ENCODE data around the gene TEX22.
A peak's percentile ranks its signal among the peaks of the same experiment; 100 is the strongest.
"Not testable (repeated sequence)": the region's sequence is repeated elsewhere in the genome, so short reads cannot be mapped to it uniquely, and the experiment has no call there.

TEX22 gene, protein sequence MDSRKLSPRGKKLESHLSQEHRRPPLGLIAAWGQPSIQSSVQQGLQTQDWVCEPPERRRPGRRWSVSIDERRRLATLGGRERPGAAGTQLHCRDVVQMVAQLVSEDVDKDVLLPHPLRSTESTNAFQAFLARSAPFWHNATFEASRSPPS

DNA sequence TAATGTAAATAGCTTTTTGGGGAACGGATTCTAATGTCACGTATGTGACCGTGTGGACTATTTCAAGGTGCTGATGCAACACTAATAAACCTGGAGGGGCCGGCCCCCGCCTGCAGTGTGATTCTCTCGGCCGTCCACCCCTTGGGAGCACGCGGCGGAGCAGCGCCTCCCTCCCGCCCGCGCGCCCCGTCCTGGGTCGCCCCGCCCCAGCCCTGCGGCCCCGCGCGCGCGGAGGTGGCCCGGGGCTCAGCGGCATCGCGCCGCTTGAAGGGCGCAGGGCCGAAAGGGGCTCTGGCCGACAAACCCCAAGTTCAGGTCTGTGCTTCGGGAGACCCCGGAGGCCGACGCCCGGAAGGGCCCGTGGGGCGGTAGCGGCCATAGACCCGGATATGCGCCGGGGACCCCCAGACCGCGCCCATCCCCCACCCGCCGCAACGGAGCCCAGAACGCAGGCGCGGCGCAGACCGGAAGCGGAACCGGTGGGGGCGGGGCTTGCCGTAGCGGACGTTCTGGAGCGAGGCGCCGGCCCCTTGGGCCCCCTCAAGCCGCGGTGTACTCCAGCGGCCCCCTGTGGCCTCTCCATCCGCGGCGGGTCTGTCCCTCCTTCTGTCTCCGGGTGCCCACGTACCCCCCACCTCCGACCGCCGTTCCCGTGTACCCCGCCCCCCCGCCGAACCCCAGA, at the start of gene TEX22:
Gene TEX22, plus strand, starts transcription at position 495 of the 682 bp plus-strand sequence. CDS start 803 bp downstream, outside the sequence.
- peak; percentile 91 for DNase-seq

DNA sequence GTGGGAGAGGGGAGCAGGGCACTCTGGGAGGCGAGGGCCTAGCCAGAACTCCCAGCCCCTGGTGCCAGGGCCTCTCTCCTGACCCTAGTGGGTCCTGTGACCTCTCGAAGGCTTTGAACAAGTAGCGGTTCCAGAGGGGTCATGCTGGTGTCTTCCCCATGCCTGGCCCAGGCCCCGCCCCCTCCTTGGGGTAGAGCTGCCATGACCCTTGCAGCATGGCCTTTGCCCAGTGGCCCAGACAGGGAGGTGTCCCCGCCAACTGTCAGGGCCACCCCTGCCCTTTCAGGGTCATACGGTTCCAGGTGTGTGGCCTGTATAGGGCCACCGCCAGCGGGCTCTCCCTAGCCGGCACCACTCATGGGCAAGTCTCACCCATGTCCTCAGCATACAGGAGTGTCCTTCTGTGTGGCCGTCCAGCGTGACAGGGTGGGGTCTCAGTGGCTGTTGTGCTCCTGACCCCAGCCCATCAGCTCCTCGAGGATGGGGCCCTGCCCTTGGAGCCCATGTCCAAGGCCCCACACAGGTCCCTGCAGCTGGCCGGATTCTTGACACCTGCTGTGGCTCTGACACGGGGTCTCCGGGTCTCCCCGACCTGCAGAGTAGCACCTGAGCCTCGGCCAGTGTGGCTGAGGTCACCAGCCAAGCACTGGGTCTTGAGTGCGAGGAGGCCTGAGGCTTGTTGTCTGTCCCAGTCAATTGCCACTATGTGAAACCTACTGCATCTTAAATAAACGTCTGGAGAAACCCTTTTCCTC, 49.2 kb upstream of the TEX22 start:
- no peak for DNase-seq

DNA sequence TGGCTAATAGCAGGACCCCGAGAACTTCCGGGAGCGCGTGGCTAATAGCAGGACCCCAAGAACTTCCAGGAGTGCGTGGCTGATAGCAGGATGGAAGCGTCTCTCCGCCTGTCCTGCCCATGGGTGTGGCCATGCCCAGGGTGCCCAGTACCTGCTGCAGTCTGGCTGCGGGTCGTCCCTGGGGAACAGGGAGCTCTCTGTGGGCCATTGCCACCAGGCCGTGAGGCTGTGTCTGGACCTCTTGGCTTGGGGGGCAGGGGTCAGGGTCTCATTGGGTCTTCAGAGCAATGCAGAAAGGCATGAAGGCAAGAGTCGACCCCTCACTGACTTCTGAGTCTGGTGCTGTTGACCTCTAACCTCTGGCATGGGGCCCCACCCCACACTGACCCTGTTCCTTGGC, 48.3 kb upstream of the TEX22 start:
- no peak for DNase-seq

DNA sequence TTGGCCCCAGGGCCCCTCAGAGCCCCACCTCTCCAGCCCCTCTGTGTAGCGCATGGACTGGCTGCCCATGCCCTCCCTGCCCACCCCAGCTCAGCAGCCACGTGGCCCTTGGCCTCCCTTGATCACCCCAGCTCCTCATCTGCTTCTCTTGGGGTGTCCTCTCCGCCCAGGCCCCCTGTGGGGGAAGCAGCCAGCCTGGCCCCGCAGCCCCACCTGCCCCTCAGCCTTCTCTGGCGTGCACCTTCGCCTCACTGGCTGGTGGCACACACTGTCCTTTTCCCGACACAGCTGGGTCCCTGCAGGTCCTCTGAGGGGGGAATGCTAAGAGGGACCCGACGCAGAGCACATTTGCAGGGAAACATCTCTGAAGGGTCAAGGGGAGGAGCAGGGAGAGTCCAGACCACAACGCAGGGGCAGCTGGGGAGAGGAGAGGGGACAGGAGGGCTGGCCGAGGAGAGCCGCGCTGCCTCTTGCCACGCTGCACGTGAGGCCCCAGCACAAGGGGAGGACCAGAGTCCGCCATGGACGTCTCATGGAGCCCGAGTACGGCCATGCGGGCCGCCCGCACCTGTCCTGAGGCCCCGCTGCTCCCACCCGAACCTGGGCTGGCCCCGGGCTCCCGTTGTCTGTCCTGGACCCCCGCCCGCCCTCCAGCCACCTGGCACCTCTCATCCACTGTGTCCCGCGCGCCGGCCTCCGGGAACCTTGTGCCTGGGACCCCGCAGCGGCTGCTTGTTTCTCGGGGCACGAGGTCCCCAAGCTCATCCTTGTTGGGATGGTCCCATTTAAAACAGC, 47.7 kb upstream of the TEX22 start:
- DNase-seq, result no peak

DNA sequence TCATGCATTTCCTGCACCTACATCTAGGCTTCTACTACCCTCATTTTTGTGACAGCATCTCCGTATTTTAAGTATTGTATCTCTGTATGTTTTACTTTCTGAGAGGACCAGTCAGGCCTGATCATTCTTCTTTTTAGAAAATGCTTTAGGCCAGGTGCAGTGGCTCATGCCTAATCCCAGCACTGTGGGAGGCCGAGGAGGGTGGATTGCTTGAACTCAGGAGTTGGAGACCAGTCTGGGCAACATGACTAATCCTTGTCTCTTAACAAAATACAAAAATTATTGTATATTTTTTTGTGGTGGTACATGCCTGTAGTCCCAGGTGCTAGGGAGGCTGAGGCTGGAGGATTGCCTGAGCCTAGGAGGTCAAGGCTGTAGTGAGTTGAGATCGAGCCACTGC, 46.9 kb upstream of the TEX22 start:
- no peak for DNase-seq

DNA sequence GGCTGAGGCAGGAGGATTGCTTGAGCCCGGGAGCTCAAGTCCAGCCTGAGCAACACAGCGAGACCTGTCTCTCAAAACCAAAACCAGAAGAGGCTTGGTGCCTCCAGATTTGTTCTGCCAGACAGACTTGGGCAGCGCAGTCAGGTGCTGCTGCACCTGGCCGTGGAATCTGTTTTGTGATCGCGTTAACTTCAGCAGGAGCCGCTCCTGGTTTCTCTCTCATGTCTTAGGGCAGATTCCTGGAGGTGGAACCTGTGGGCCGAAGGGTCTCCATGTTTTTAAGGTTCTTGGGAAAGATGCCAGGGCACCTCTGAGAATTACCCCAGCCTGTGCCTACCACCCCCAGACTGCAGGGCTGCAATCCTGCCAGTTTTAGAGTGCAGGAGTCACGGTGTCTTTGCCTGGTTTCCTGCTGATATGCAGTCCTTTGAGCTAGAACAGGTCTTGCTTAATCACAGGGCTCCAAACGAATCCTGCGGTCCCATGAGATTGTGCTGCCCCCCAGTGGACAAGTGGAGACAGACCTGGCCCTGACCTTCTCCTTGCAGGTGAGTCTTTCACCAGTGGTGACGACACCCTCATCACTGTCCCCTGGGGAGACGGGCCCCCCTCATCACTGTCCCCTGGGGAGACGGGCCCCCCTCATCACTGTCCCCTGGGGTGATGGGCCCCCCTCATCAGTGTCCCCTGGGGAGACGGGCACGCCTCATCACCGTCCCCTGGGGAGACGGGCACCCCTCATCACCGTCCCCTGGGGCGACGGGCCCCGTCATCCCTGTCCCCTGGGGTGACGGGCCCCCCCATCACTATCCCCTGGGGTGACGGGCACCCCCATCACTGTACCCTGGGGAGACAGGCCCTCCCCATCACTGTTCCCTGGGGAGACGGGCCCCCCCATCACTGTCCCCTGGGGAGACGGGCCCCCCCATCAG, 46.2 kb upstream of the TEX22 start:
- peak; percentile 87 for DNase-seq

DNA sequence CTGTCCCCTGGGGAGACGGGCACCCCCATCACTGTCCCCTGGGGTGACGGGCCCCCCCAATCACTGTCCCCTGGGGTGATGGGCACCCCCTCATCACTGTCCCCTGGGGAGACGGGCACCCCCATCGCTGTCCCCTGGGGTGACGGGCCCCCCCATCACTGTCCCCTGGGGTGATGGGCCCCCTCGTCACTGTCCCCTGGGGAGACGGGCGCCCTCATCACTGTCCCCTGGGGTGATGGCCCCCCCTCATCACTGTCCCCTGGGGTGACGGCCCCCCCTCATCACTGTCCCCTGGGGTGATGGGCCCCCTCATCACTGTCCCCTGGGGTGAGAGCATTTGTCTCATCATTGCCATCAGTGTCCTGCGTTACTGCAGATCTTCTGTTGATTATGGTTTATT, 45.2 kb upstream of the TEX22 start:
- no peak for DNase-seq

DNA sequence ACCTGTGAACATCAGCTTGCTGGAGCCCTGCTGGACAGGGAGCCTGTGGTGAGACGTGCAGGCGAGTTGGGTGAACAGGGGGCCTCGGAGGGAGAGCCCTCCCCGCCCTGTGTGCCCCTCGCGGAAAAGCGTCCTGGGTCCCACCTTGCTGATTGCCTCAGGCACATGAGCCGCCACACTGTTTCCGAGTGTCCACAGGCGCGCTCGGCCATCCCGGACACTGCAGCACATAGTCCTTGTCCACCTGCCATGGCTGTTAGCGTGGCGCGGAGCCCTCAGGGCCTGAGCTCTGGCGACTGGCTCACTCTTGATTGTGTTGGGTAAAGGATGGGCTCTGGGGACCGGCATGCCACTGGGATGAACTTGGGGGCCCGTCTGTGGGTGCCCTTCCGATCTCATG, 43.8 kb upstream of the TEX22 start:
- no peak for DNase-seq

DNA sequence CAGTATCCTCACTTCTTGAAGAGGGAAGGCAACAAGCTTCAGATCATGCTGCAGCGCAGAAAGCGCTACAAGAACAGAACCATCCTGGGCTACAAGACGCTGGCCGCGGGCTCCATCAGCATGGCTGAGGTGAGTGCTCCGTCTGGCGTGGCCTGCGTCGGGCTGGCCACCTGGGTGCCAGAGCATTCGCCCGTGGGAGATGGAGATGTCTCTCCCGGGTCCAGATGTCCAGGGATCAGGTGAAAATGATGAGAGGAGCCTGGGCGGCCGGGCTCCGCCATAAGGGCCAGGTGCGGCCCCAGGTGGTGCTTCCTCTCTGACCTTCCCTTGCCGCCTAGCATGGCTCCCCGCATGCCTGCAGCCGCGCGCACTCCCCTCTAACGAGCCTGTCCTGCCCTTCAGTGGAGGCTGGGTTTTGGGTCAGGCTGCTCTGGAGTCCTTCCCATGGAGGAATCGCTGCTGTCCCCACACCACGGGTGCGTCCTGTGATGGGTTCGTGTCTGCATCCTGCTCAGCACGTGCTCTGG, 43.2 kb upstream of the TEX22 start:
- no peak for DNase-seq

DNA sequence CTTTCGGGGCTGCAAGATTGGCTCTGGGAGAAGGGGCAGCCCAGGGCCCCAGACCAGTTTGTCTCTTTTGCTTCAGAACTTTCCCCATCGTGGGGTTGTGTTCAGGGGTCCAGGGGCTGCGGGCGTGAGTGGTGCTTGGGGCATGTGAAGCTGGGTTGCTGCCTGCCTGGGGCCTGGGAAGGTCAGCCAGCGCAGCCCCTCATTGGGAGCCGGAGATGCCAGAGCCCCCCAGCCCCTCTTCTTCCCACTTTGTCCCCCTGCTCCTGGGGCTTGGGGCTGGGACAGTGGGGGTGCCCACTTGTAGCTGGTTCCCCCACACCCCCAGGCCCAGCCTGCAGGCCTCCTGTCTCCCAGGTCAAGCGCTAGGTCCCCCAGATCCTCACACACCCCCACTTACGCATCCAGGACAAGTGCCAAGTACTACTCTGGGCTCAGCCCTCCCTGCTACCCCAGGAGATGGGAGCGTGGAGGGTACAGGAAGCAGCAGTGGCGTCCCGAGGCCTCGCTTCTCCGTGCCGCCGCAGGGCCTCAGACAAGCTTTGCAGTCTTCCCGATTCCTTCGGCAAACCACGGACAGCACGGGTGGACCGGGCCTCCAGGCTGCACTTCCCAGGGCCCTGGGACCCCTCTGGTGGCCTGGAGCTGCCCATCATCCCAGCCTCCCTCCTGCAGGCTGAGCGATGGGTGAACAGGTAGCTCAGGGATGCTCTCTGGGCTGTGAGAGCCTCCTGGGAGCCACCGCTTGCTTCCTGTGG, 42.3 kb upstream of the TEX22 start:
- no peak for DNase-seq

DNA sequence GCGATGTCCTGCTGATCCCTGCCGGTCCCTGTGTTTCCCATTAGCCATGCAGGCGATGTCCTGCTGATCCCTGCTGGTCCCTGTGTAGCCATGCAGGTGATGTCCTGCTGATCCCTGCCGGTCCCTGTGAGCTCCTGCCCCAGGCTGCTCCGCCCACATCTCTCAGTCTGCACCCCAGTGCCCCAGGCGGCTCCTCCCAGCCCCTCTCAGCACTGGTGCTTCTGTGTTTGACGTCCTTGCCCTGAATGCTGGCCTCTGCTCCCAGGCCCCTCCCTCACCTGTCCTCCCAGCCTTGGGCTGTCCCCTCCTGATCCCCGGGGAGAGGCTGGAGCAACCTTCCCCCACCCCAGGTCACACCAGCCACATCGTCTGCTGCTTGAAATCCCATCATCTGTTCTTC, 41.4 kb upstream of the TEX22 start:
- no peak for DNase-seq

DNA sequence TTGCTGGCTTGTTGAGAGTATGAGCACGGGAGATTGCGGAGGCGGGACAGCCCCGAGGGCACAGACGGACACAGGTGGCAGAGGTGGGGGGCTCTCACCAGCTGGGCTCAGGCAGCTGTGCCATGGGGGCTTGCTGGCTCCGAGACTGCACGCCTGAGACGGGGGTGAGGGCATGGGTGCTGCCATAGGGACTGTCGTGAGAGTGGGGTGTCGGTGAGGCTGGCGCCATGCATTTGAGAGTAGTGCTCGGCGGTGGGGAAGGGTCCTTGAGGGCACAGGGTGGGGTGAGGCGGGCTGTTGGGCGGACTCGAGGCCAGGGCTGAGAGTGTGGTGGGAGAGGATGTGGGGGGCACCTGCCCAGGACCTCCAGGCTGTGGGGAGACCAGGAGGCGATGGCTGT, 40.7 kb upstream of the TEX22 start:
- no peak for DNase-seq

DNA sequence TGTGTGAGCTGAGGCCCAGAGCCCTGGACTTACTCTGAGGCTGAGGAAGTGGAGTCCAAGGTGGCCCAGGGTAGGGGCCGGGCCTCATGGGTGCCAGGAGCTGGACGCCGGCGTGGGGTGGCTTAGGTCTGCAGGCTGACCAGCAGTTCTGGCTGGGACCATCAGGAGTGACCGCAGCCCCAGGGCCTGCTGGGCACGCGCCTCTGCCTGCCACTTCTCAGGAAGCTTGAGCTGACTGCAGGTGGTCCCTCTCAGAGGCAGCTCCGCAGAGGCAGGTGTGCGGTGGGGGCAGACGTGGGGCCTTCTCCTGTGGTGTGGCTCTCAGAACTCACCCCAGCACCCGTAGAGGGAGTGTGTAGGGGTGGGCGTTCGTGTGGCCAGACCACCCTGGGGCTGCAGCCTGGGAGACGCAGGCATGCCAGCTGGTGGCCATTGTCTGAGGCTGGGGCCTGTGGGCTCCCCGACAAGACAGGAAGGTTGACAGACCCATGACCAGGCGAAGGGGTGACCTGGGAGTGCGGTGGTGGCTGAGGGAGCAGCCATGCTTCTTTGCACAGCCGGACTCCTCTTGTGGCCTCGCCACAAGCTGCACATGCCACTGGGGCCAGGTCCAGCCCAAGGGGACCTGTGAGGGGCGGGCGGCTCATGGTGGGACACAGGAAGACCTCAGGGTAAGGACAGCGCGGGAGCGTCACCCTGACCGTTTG, 40.0 kb upstream of the TEX22 start:
- no peak for DNase-seq

DNA sequence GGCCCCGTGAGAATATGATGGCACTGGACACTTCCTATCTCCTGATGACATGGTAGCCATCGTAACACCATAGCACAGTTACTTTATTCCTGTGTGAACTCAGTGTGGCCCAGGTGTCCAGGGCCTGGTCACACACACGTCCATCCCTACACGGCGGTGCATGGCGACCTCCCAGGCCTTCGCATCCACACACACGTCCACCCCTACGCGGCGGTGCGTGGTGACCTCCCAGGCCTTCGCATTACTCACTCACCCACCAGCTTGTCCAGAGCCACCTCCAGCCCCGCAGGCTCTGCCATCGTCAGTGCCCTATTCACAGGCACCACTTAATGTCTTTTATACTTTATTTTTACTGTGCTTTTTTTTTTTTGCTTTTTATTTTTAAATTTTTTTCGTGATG, 39.4 kb upstream of the TEX22 start:
- no peak for DNase-seq

DNA sequence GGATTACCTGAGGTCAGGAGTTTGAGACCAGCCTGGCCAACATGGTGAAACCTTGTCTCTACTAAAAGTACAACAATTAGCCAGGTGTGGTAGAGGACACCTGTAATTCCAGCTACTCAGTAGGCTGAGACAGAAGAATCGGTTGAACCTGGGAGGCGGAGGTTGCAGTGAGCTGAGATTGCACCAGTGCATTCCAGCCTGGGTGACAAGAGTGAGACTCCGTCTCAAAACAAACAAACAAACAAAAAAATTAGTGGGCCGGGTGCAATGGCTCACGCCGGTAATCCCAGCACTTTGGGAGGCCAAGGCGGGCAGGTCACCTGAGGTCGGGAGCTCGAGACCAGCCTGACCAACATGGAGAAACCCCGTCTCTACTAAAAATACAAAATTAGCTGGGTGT, 36.9 kb upstream of the TEX22 start:
- not testable (repeated sequence) for DNase-seq

DNA sequence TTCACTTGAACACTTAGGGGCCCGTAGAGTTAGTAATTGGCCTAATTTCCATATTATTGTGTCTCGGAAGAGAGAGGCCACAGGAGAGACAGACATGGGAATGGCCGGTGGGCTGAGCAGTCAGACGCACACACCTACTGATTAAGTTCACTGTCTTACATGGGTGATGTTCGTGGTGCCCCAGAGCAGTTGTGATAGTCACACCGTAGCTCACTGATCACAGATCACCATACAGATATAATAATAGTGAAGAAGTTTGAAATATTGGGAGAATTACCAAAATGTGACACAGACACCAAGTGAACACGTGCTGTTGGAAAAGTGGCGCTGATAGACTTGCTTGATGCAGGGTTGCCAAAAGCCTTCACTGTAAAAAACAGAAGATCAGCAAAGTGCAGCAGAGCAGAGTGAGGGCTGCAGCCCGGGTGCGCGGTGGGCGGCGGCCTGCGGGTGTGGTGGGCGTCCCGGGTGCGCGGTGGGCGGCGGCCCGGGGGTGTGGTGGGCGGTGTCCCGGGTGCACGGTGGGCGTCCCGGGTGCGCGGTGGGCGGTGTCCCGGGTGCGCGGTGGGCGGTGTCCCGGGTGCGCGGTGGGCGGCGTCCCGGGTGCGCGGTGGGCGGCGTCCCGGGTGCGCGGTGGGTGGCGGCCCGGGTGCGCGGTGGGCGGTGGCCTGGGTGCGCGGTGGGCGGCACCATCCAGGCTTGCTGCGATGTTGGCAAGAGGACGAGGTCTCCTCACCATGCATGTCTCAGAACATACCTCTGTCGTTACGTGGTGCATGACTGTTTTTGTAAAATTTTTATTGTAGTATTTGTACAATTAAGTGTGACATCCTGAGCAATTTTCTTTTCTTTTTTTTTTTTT, 34.3 kb upstream of the TEX22 start:
- DNase-seq, result peak; percentile 54

DNA sequence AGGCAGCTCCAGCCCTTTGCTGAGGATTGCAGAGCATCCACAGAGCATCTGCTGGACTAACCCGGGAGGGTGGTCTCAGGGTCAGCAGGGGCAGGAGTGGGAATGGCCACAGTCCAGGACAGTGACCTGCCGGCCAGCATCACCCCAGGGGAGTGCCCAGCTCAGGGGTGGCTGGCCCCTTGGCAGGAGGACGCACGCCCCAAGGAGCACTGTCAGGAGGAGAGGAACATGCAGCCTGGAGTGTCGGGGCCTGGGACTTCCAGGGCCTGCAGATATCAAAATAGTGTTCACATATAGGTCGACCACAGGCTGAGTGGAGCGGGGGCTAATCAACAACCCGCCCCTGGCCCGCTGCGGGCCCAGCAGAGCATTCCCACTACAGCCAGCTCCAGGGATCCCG, 33.2 kb upstream of the TEX22 start:
- DNase-seq, result no peak

DNA sequence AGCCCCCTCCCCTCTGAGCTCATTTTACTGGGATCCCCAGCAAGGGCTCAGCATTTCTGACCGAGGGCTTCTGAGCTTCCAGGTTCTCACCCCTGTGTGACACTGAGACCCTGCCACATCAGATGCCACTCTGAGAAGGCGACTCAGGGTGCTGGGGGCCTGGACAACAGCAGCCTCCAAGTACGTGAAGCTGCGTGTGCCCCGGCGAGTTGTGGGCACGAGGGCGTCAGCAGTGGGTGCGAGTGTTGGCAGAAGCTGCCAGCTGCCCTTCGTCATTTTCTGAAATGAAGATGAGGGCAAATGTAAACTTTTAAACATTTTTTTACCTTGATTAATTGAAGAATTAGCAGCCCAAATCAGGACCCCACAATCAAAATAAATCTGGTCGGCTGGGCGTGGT, 32.7 kb upstream of the TEX22 start:
- DNase-seq, result no peak

DNA sequence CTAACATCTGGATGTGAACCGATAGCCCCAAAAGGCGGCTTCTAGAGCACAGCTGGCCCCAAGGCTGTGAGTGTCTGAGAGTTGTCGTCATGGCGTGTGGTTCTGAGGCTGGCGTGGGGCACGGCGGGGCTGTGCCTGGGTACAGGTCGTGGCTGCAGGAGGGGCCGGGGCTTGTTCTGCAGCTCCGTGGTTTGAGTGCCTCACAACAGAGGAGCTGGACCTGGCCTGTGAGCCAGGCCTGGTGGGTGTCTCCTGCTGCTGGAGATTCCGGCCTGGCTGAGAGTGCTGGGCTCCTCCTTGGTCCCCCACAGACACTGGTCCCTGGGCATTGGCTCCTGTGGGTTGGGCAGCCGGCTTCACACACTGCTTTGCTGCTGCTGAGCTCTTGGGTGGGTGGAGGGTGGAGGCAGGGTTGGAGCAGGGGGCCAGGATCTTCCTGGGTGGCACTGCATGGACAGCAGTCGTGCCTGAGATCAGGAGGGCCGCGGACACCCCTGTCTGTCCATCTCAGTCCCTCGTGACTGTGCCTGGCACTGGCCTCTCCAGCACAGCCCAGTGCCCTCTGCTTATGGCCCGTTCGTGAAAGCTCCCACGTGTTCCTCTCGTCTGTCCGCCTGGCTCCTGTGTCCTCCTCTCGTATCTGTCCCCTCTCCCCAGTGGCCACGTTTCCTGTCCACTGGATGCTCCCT, 31.8 kb upstream of the TEX22 start:
- DNase-seq, result no peak
